Muscle layer of colon (tissue), 2 donors: Measurements from ENCODE around the gene LRRC56.
"Not testable (repeated sequence)": the region's sequence is repeated elsewhere in the genome, so short reads cannot be mapped to it uniquely, and the experiment has no call there.

ENCODE experiments used
- H3K27ac ChIP-seq: one replicate; pipeline ENCODE4 v1.7.0; 2013; ENCODE audit warnings: low read depth, mild to moderate bottlenecking, low read length, moderate library complexity
- H3K27me3 ChIP-seq, 2 donors: one replicate each; pipeline ENCODE4 v1.7.0; 2013; ENCODE audit warnings: low read length in 2 of 2, mild to moderate bottlenecking in 2 of 2; ENCODE audit not compliant: insufficient read depth in 2 of 2, control insufficient read depth in 1 of 2
- H3K36me3 ChIP-seq: one replicate; pipeline ENCODE4 v1.7.0; 2013; ENCODE audit warnings: mild to moderate bottlenecking, low read length; ENCODE audit not compliant: insufficient read depth
- H3K4me1 ChIP-seq: one replicate; pipeline ENCODE4 v1.7.0; 2013; ENCODE audit warnings: mild to moderate bottlenecking, low read length; ENCODE audit not compliant: insufficient read depth
- H3K4me3 ChIP-seq, 2 donors: one replicate each; pipeline ENCODE4 v1.7.0; 2013; ENCODE audit warnings: low read length in 2 of 2, low read depth in 1 of 2, mild to moderate bottlenecking in 1 of 2, moderate library complexity in 1 of 2
- H3K9ac ChIP-seq: one replicate; pipeline ENCODE4 v1.7.0; 2013; ENCODE audit warnings: low read length
- H3K9me3 ChIP-seq: one replicate; pipeline ENCODE4 v1.7.0; 2013; ENCODE audit warnings: mild to moderate bottlenecking, low read length
- donor health status: abdominal sarcoma.
- donor health status: Adenocarcinoma of cecum.

The LRRC56 gene

DNA sequence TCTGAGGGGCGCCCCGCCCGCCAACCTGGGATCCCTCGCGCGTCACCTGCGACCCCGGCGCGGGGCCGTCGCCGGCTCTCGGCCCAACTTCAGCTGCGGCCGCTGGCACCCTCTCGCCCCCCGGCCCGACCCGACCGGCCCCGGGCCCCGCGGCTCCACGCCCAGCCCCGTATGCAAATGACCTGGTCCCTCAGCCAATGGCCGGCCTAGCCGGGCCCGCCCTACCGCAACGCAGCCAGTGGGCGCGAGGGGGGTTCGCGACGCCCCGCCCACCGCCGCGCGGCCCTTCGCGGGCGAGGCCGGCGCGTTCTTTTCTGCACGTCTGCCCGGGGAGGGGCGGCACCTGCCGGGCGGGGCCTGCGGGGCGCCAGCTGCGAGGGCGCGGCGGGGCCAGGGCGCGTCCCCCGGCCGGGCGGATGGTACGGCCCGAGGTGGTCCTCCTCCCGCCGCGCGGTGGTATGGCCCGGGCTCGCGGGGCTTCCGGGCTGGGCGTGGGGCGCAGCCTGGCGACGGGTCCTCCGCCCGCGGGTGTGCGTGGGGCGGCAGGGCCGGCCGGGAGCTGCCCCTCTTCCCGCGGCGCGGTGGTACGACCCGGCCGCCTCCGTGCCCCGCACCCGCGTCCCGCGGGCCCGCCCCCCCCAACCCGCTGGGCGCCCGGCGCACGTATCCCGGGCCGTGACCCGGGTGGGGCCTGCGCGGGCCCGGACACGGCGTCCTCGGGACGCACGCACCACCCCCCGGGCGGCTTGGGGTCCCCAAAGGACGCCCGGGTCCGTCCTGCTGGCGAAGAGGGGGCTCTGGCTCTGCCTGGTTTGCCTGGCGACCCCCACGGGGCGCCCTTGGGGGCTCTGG is 31.2 kb downstream of the LRRC56 start:
- Histone ChIP-seq H3K27ac (no peak overlapping the region), H3K4me3 (peak overlapping the region; percentile 59), H3K27me3 (peaks cover 0 to 4% of the 10 kb centered on the region in 2 donors), H3K4me1 (peaks cover 7% of the 10 kb centered on the region), H3K36me3 (no peaks in the 10 kb centered on the region), H3K9ac (peak overlapping the region; percentile 41), H3K9me3 (no peaks in the 10 kb centered on the region)

DNA sequence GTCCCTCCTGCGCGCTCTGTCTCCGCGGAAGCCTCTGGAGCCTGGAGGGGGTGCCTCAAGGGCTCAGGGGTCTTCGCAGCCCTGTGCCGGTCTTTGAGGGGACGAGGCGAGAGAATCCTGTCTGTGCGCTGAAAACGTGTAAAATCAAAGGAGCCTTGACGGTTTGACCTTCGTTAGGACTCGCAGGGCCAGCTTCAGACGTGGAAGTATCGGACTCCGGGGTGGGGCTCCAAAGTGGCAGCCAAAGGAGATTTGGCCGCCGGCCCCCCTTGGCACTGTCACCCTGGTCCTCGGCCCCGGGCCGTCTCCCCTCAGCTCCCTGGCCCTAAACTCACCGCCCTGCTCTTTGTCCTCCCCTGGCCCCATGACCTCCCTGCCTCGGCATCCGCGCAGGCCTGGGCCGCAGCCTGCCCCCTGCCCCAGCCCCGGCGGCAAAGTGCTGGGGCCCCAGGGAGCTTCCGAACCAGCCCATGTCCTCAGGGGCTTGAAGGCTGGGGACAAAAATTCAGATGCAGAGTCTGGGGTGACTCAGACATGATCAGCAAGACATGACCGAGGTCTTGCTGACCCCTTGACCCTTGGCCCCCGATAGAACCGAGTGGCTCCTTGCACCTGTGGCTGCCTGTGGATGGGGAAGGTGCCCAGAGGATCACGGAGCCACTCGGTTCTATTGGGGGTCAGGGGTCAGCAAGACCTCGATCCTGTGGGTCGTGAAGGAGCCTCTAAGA is 32.0 kb downstream of the LRRC56 start:
- Histone ChIP-seq H3K27me3 (peaks cover 0 to 4% of the 10 kb centered on the region in 2 donors), H3K36me3 (no peaks in the 10 kb centered on the region), H3K27ac (no peak overlapping the region), H3K4me1 (peaks cover 9% of the 10 kb centered on the region), H3K9ac (peak overlapping the region; percentile 41), H3K9me3 (no peaks in the 10 kb centered on the region), H3K4me3 (peak overlapping the region; percentile 59)

DNA sequence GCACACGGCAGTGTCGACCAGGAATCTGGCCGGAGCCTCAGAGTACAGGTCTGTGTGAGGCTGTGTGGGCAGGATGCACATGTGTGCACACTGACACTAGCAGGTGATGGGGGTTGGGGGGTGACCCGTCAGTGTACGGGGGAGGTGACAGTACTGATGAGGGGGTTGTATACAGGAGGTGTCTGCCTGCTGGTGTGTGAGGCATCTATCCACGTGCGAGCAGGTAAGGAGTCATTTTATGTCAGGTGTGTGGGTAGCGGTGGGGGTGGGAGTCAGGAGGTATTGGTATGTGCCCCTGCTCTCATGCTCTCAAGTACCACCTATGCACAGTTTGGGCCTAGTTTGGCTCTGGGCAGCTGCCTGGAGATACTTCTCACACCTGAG is 34.5 kb downstream of the LRRC56 start:
- H3K36me3 ChIP-seq: no peaks in the 10 kb centered on the region
- no peak overlapping the region for H3K4me3 ChIP-seq
- H3K9me3 ChIP-seq: no peaks in the 10 kb centered on the region
- H3K27ac ChIP-seq: no peak overlapping the region
- no peak overlapping the region for H3K9ac ChIP-seq
- H3K4me1 ChIP-seq: peaks cover 12% of the 10 kb centered on the region
- H3K27me3 ChIP-seq: peaks cover 0 to 11% of the 10 kb centered on the region in 2 donors

DNA sequence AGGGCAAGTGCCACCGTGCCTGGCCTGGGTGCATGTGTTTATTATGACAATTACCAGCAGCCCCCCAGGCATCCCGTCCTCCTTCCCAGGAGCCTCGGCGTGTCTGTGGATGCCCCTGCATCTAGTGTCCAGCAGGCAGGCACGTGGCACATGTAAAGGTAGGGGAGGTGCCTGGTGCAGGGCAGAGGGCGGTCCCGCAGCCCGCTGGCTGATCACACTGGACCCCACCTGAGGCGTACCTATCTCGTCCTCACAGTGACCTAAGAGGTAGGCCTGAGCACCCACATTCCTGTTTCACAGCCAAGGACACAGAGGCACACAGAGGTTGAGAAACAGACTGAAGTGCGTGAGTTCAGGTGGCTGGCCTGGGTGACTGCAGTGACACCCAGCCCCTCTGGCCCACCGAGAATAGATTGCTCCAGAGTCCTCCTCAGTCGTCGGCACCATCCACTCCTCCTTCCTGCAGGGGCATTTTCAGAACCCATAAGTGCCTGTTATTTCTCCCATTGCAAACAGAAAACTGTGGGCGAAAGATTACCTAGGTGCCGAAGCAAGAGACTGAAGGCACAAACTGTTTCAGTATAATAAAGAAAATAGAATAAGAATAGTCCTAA is 35.9 kb downstream of the LRRC56 start:
- no peak overlapping the region for H3K27ac ChIP-seq
- H3K27me3 ChIP-seq: peaks cover 0 to 11% of the 10 kb centered on the region in 2 donors
- H3K9ac ChIP-seq: no peak overlapping the region
- no peaks in the 10 kb centered on the region for H3K36me3 ChIP-seq
- peaks cover 24% of the 10 kb centered on the region for H3K4me1 ChIP-seq
- H3K4me3 ChIP-seq: no peak overlapping the region
- no peaks in the 10 kb centered on the region for H3K9me3 ChIP-seq

DNA sequence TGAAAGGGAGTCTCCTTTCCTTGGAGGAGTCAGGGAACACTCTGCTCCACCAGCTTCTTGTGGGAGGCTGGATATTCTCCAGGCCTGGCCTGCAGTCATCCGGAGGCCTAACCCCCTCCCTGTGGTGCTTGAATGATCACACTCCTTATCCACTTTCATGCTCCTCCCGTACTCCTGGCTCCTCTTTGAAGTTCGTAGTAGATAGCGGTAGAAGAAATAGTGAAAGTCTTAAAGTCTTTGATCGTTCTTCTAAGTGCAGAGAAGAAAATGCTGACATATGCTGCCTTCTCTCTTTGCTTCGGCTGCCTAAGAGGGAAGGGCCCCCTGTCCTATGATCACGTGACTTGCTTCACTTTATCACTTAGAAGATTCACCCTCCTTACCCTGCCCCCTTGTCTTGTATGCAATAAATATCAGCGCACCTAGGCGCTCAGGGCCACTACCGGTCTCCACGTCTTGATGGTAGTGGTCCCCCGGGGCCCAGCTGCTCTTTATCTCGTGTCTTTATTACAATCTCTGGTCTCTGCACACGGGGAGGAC is 36.8 kb downstream of the LRRC56 start:
- H3K4me3 ChIP-seq: peak overlapping the region in 1 of 2 donors; percentile 58

DNA sequence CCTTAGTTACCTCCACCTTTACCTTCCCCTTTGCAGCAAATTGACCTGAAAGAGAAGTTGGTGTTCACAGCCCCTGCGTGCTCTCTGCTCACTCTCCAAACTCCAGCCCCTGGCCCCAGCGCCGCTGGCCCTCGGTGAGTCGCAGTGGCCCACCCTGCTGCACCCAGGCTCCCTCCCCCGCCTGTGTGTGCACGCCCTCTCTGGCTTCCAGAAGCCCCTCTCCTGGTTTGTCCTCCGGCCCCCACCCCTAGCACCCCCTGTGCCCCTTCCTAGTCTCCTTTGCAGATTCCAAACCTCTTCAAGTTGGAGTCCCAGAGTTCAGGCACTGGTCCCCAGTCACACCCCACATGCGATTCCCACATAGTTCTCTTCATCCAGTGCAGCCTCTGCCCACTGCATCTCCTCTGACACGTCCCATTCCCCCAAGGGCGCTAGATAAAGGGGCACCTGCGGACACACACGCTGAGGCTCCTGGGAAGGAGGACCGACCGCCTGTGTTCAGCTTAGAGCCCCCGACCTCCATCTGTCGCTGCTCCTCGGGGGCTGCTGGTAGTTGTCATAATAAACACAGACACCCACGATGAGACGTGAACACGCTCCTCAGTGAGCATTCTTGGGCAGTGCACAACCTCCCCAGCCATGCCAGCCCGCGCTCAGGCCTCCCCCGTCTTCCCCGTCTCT is 37.4 kb downstream of the LRRC56 start:
- peaks cover 0 to 11% of the 10 kb centered on the region in 2 donors for H3K27me3 ChIP-seq
- H3K9ac ChIP-seq: no peak overlapping the region
- H3K9me3 ChIP-seq: no peaks in the 10 kb centered on the region
- peaks cover 30% of the 10 kb centered on the region for H3K4me1 ChIP-seq
- peak overlapping the region; percentile 54 to 58 for H3K4me3 ChIP-seq
- H3K36me3 ChIP-seq: no peaks in the 10 kb centered on the region
- no peak overlapping the region for H3K27ac ChIP-seq

More for the DNA sequence above, 36.8 kb downstream of the LRRC56 start:
- Histone ChIP-seq H3K4me1 (peaks cover 28% of the 10 kb centered on the region), H3K27me3 (peaks cover 0 to 11% of the 10 kb centered on the region in 2 donors)
- H3K36me3 ChIP-seq, H3K9ac ChIP-seq, H3K27ac ChIP-seq, H3K9me3 ChIP-seq: not testable (repeated sequence)

DNA sequence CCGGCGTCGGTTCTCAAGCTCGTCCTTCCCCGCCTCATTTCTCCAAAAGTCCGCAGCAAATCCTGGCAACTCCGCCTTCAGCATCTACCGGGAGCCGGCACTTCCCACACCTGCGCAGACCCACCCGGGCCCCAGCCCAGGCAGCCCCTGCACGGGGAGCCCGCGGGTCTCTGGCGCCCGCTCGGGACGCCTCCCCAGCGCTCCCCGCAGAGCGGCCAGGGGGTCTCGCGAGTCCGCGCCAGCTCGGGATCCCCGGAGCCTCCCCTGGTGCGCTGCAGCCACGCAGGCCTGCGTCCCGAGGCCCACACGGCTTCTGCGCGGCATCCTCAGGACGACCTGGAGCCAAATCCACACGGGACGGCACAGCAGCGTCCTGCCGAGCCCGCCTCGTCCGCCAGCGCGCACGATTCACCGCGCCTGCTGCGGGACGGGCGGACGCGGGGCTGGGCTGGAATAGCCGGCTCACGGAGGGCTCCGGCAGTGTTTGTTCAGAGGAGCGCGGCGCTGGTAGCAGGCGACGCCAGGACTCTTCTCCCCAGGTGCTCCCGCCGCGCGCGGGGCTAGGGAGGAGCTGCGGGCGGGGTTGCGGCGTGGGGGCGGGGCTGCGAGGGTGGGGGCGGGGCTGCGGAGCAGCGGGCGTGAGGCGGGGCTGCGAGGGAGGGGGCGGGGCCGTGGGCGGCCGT is 38.1 kb downstream of the LRRC56 start:
- Histone ChIP-seq H3K27me3 (peaks cover 0 to 11% of the 10 kb centered on the region in 2 donors), H3K36me3 (no peaks in the 10 kb centered on the region), H3K27ac (no peak overlapping the region), H3K4me1 (peaks cover 36% of the 10 kb centered on the region), H3K9ac (no peak overlapping the region), H3K9me3 (no peaks in the 10 kb centered on the region), H3K4me3 (peak overlapping the region; percentile 54 to 58)

DNA sequence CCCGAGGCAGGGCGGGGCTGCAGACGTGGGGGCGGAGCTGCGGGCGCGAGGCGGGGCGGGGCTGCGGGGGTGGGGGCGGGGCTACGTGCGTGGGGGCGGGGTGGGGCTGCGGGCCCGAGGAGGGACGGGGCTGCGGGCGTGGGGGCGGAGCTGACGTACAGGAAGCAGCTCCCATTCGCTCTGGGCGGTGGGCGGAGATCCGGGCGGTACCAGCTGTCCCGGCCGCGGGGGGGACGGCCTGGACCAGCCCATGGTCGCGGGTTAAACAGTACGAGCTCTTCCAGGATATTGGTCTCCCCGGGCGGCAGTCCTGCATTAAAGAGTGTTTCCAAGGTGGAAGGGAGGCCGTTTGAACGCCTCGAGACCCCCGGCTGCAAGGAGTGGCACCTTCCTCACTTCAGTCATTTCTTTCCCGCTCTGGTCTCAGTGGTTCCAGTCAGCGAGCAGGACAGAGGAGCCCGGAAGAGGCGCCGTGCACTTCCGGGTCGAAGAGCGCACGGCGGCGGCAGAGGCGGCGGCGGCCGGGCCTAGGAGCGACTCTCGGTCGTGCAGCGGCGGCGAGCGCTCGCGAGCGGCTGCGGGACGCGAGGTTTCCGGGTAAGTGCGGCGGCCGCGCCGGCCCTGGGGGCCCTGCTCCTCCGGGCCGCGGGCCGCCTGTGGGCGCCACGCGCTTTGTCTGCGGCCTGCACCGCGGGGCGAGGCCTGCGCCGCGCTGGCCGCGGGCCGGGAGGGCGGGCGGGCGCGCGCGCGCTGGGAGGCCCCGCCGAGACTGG is 38.9 kb downstream of the LRRC56 start, which contains the start of gene PHRF1:
Gene PHRF1 (plus strand): TSS at position 475 of the 773 bp plus-strand sequence. CDS start 5,043 bp downstream, outside the sequence.
- no peaks in the 10 kb centered on the region for H3K9me3 ChIP-seq
- H3K27ac ChIP-seq: peak within 1 kb of the TSS; percentile 73
- H3K27me3 ChIP-seq: peaks cover 0 to 11% of the 10 kb centered on the region in 2 donors
- H3K9ac ChIP-seq: peak within 1 kb of the TSS; percentile 93
- peak within 1 kb of the TSS; percentile 95 to 99 for H3K4me3 ChIP-seq
- H3K4me1 ChIP-seq: peaks cover 36% of the 10 kb centered on the region
- no peaks in the 10 kb centered on the region for H3K36me3 ChIP-seq

DNA sequence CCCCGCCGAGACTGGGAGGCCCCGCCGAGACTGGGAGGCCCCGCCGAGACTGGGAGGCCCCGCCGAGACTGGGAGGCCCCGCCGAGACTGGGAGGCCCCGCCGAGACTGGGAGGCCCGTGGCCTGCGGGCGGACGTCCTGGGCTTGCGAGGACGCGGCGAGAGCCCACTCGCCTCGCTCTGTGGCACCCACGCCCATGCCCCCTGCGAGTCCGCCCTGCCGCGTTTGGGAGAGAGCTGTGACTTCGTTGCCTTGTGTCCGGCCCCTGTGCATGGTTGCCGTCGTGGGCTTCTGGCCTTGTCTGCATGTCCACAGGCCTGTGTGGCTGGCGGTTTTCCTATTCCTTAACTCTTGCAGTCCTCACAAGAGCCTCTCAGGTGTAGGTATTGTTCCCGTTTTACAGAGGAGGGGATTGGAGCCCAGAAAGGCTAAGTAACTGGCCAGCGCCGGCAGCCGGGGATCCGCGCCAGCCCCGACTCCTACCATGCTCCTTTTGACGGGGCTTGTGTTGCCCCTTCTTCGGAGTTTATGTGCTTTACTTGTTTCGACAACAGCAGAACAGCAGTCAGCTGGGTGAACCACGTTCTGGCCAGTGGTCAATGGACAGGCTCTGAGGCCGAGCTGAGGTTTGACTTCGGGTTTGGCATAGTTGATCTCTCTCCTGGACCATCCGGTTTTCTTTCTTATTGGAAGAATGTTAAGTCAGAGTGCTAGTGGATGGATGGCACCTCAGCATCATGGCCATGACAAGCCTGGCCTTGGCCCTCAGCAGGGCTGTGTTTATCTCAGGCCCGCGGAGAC is 39.7 kb downstream of the LRRC56 start:
- peaks cover 36% of the 10 kb centered on the region for H3K4me1 ChIP-seq
- H3K27ac ChIP-seq: peak overlapping the region; percentile 73
- no peaks in the 10 kb centered on the region for H3K9me3 ChIP-seq
- peaks cover 0 to 11% of the 10 kb centered on the region in 2 donors for H3K27me3 ChIP-seq
- H3K36me3 ChIP-seq: peaks cover 6% of the 10 kb centered on the region
- peak overlapping the region; percentile 93 for H3K9ac ChIP-seq
- H3K4me3 ChIP-seq: peak overlapping the region; percentile 95 to 99
